HG03135 (cell line): ENCODE results near the gene GOLGA1.
"Not testable (repeated sequence)": the region's sequence is repeated elsewhere in the genome, so short reads cannot be mapped to it uniquely, and the experiment has no call there.

Experiments
- ATAC-seq: cut with Tn5 transposase; IDR thresholded peaks from one replicate; pipeline ENCODE4 v1.9.1; 2021; ENCODE audit warnings: mild to moderate bottlenecking, moderate library complexity; ENCODE audit not compliant: unreplicated experiment

GOLGA1 gene

DNA sequence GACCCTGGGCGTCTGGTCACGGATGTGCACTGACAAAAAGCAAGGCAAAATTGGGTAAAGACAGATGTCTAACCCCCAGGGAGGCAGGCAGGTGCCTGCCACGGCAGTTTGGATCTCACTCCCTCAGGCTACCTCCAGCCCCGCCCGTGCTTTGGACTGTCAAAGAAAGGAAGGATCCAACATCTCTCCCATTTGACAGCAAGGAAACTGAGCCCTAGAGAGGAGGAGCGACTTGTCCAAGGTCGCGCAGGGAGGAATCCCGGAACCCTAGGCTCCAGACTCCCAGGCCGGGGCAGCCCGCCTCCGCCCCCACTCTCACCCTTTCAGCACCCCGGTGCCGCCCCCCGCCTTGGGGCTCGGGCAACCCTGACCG lies 376 bp downstream of the GOLGA1 start:
- peak; percentile 36 for ATAC-seq

DNA sequence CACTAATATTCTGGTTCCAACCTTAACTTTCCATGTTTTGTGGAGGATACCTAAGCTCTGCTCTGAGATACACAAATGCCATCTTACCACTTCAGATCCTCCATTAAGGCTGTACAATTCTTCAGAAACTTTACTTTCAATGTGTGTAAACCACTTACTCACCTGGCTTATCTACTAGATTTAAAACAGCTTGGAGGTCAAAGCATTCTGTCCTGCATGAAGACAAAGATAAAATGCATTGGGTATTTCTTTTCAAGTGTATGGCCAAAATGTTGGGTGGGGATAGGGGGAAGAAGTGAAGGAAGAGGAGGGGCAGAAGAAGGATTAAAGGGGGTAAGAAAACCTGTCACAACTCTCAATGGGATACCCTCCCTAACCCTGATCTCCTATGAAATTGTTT lies 939 bp downstream of the GOLGA1 start:
- ATAC-seq = no peak

DNA sequence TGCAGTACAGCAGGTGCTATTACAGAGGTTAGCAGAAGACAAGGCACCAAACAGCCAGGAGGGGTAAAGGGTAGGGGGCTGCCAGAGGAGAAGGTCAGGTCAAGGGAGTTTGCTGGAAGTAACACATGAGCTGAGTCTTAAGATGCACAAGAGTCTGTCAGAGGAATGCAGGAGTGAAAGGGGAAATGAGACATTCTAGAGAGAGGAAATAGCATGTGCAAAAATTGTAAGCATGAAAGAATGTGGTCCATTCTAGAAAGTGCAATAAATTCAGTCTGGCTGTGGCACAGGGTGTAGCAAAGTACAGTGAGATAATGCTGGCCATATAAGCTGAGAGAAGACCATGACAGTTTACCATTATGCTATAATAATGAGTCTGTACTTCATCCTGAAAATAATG lies 6.6 kb downstream of the GOLGA1 start:
- ATAC-seq = peak; percentile 59

DNA sequence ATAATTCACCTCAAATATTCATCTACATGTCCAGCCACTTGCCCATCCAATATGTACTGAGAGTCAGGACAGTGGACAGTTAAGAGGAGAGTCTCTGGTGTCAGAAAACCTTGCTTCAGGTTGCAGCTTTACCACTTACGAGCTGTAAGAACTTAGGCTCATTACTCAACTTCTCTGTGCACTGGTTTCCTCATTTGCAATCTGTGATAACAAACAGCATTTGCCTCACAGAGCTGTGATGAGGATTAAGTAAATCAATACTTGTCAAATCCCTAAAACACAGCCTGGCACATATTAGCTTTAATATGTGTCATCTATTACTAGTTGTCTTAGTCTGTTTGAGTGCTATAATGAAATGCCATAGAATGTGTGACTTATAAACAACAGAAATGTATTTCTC lies 8.6 kb downstream of the GOLGA1 start:
- ATAC-seq = no peak

DNA sequence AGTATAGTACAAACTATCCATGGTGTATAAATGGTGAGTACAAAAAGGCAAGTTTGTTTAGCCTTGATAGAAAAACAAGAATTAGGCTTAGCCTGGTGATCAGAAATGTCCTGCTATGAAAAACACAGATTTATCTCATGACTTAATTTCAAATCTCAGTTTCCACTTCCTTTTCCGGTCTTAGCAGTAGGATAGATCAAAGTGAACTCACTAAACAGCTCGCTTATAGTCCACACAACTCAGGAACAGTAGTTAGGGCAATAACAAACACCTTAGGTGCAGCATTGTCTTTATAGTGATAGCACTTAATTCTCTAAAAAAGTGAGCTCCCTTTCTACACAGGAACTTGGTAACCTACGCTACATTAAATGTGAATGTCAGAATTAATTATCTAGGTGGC lies 11.4 kb downstream of the GOLGA1 start:
- ATAC-seq = no peak

DNA sequence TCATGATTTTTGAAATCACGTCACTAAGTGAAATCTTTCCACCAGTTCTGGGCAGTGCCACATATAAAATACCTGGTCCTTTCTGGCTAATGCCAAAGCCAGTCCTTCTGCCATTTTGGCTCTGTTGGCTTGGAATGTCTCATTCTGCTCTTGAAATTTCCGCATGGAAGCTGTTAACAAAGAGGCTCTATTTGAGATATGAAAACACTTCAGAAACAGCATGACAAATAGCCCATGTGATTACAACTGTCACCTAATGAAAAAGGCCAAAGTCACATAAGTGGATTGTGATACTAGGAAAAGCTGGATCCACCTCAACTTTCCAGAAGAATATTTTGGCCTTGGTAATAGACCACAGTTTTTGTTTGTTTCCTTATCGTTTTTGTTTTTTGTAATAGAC lies 12.8 kb downstream of the GOLGA1 start:
- no peak for ATAC-seq

DNA sequence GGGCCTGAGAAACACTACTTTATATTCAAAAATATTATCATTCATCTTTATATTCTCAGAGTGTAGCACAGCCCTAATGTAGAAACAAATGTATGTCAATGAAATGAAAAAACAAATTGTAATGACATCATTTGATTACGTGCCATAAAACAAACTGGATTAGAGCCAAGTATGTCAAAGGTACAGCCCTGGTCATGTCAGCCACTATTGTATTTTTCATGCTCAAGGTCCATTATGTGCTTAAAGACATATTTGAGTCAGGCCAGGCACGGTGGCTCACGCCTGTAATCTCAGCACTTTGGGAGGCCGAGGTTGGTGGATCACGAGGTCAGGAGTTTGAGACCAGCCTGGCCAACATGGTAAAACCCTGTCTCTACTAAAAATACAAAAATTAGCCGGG lies 20.5 kb downstream of the GOLGA1 start:
- not testable (repeated sequence) for ATAC-seq

DNA sequence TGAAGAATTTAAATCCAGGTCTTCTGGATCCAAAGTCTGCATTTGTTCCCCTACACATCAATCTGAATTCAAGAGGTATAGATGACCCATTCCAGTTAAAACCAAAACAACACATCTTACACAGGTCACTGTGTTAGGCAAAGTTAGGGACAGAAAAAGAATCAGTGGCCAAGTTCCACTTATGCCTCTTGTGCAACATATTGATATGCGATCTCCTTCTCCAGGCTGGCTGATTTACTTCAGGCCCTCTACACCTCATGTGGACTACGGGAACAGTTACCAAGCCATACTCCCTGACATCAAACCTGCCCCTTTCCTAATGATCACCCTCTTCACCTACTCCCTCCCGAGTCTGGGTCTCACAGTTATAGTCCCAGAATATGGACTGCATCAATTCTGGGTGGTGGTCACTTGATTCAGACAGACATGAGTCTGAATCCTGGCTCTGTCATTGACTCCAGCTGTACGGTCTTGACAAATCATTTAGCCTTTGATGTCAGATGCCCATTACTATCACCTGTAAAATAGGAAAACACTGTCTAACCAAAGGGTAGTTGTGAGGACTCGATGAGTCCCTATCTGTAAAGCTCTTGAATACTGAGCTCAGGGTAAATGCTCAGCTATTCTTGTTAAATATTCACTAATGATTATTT lies 26.0 kb downstream of the GOLGA1 start:
- ATAC-seq = no peak

DNA sequence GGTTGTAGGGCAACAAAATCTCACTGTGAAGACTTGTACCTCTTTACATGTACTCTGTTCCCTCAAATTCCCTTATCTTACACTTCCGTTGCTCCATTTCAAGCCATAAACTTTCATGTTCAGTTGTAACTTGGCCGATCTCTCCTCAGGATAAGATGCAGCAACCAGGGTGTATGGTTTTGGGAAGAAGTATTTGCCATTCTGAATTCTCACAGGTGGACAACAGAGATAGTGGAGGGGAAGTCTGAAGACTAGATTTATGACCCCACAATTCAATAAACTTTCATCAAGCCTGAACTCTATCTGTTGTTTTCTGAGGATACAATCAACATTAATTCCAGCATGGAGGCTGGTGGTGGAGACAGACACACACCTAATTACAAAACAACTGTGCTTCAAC lies 27.5 kb downstream of the GOLGA1 start:
- ATAC-seq = no peak

DNA sequence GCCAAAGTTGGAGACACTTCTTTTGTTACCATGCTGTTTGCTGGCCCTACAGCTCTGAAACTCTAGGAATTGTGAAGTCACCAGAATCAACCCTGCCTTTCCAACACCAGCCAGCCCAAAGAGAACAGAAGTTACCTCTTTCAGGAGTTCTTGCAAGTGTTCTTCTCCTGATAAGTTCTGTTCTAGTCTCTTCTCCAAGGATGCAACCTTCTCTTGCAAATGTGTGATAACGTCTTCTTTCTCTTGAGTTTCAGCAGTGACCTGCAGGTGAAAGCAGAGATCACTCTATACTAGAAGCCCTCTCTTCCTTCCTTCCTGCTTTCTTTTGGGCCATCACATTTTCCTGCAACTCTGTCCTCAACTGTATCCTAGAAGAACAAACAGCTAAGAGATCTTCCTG lies 29.1 kb downstream of the GOLGA1 start:
- ATAC-seq = no peak

DNA sequence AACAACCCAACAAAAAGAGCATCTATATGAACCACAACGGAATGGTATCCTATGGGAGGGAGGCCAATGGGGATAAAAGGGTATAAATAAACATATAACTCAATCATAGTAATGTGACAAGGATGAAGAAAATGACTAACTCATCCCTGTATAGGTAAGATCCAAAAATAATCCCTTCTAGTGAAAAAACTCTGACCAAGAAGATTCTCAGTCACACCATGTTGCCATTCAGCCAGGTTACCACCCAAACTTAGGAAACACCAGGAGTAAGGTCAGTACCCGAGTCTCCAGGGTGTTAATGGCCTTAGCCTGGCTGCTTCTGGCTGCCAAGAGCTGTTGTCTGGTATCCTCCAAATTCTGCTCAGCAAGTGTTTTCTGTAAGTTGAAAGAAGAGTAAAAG lies 32.8 kb downstream of the GOLGA1 start:
- no peak for ATAC-seq

DNA sequence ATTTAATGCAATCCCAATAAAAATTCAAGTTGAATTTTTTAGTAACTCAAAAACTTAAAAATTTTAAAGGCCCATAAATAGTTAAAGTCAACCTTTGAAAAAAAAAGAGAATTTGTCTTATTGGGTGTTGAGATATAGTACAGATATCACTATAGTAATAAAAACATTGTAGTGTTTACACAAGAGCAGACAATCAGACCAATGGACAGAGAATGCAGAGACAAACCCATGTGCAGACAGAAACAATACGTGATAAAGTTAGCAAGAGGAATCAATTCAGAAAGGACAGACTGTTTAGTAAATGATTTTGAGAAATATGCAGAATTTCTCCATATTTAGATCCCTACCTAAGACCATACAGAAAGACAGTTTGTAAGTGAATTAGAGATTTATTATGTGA lies 33.9 kb downstream of the GOLGA1 start:
- no peak for ATAC-seq

DNA sequence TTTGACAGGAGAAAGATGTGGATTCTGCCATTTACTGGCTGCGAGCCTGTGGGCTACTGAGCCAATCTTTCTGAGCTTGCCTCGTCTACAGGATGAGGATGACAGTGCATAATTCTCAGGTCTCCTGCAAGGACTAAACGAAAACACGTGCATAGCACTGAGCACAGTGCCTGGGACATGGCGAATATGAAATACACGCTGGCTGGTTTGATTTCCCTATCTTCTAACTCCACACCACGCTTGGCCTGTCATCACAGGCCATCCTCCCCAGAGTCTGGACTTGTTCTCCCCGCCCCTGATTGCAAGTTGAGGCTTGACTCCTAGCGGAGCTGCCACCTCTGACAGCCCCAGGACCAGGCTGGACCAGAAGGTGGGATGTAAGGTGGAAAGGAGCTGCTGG lies 41.0 kb downstream of the GOLGA1 start:
- ATAC-seq = no peak

DNA sequence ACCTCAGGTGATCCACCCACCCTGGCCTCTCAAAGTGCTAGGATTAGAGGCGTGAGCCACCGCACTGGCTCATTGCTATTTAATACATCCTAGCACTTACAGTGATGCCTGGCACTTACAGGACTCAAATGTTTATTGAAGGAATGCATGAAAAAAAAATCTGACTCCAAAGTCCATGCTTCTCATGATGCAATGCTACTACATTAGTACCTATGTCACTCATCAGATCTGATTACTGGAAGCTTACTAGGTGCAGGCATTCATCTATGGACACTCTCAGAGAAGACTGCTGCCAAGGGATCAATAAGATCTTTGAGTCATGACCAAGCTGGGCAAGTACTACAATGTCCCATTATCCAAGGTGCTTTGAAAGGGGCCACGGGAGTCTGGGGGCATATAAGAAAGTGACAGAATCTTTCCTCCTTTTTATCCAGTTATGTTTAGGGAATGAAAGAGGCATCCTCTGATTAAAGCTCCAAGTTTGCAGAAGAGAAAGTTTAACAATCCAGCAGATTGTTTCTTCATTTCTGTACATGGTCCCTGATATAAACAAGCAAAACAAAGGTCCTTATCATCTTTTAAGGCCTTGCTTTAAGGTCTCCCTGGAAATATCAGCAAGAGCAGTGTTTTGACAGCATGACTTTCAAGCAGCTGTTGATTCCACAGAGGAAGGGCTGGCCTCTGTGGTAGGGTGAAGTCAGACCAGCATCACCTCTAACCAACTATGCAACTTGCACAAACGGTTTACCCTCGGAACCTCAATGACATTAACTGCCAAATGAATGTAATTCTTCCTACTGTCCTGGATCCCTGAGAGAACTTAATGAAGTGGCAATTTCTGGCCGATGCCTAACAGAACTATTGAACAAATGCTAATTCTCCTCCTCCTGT lies 43.1 kb downstream of the GOLGA1 start:
- ATAC-seq = no peak

DNA sequence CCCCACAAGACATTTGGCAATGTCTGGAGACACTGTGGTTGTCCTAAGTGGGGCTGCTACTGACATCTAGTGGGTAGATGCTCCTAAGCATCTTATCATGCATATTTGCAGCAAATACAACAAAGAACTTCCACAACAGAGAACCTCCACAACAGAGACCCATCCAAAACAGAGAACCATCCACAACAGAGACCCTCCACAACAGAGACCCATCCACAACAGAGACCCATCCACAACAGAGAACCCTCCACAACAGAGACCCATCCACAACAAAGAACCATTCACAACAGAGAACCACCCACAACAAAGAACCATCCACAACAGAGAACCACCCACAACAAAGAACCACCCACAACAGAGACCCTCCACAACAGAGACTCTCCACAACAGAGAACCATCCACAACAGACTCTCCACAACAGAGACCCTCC lies 46.1 kb downstream of the GOLGA1 start:
- ATAC-seq = no peak

DNA sequence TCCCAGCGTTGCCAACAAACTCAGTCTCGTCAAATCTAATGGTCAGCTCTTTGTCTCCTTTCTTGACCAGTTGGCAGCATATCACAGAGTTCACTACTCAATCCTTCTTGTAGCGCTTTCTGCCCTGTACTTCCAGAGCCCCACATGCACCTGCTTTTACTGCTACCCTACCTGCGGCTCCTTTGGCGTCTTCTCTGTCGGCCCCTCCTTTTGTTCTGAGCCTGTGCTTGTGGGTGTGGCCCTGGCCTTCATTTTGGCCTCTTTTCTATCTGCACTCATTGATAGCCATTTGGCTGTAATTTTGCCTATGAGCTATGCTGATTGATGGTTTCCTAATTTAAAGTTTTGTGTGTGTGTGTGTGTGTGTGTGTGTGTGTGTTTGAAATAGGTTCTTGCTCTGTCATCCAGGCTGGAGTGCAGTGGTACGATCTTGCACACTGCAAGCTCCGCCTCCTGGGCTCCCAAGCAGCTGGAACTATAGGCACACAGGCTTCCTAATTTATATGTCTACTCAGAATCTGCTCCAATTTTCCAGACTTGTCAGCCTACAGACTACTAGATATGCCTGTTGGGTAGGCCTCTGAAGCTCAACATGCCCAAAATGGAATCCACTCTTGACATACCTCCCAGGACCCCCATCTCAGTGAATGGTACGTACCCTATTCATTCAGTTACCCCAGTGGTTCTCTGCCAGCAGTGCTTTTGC lies 46.7 kb downstream of the GOLGA1 start:
- no peak for ATAC-seq

DNA sequence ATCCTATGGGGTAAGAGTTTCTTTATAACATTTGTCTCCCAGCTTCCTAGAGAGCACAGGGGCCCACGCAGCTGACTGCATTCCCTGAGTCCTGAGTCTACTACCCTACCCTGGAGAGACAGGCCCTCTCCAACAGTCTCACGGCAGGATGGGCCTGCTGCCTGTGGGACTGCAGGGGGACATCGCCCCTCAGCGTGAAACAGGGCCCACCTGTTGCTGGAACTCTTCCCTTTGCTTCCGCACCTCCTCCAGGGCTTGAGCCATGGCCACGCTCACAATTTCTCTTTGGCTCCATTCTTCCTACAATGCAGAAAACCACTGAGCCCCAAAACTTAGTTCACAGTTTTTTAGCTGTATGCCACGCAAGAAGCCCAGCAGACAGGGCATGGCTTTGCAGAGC lies 50.7 kb downstream of the GOLGA1 start:
- no peak for ATAC-seq

DNA sequence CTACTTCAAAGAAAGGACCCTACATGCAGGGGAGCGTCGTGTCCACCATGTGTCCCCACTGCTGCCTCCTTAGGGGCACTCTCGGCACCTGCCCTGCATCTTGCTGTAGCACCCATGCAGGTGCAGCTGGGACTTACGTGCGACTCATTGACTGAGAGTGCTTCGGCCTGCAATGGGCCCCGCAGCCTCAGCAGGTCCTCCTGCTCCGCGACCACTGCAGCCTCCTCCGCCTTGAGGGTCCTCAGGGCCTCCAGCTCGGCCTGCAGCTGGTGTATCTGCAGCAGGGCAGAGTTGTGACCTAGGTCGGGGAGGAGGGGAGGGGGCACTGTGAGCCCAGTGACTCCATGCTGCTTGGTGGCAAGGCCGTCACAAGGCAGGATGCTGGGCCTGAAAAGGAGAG lies 51.9 kb downstream of the GOLGA1 start:
- ATAC-seq = no peak

DNA sequence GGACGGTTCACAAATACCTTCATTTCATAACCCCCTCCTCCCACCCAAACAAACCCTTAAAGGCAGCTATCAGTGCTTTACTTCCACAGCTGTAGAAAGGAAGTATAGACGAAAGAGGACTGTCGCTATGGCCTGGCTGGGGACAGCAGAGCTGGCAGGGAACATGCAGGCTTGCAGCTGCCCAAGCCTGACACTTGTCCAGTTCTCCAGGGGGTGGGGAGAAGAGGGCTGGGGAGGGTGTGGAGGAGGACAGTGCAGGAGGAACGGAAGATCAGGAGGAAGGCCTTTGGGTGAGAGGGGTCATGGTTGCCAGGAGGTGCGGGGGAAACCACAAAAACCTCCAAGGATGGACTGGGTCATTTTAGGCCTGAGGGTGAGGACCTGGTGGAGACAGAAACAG lies 53.1 kb downstream of the GOLGA1 start:
- no peak for ATAC-seq

DNA sequence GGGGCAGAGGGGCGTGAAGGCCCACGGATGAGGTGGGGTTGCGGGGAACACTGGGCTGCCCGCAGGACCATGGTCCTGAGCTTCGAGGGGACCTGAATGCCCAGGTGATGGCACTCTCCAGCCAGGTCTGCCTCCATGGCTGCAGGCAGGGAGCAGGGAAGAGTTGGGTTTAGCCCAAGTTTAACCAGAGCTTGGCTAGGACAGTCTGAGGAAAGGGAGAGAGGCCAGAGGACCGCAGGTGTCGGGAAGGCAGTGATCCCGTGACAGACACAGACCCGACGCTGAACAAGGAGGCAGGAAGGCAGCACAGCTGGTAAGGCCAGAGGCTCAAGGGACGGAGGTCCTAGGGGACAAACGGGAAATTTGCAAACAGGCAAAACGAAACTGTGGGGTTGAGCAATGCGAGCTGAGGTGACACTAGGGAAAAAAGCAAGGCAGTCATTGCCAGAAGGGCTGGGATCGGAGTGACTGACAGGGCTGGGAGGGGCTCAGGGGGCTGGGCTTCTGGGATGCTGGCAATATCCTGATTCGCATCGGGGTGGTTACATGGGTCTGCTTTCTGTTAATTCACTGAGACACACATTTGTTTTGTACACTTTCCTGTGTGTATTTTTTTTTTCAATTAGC lies 53.9 kb downstream of the GOLGA1 start:
- ATAC-seq = no peak

DNA sequence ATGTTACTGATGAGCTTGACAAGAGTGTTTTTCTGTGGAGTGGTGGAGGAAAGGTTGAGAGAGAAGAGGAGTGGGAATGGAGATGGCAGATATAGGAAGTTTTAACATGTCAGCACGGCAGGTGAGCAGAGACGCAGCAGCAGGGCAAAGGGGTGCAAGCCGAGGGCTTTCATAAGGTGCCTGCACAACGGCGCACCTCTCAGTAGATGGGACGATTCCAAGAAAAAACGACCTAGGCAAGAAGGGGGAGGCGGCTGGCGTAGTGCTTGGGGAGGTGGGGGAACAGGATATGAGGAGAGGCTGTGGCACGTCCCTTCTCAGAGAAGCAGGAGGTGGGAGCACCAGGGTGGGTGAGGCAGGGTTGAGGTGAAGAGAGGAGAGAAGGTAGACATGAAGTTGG lies 54.4 kb downstream of the GOLGA1 start:
- no peak for ATAC-seq
